MCF 10A (cell line): ENCODE measurements around the gene GPR18. TPM values are rescaled to one million over a fixed set of nuclear protein-coding genes. Genes with fewer than 3 reads are reported as not detected.

Experiments used
- BruUV-seq: library from RNA; stranded (reverse); fragments of 400-500 nt; replicated peaks from 2 replicates; lab custom pipeline; 2021; lab: Mats Ljungman, UMichigan
- CTCF ChIA-PET: fragments of 300-600 bp; sonication (Branson Sonifier 250); formaldehyde crosslinking; extraction: SDS; loops from one replicate; lab custom pipeline; 2021; ENCODE audit warnings: antibody characterized with exemption, inconsistent platforms; lab: Yijun Ruan, JAX
- POLR2A ChIA-PET: fragments of 300-600, 350-650 bp; sonication (Branson Sonifier 250); formaldehyde crosslinking; extraction: SDS; loops from one replicate; lab custom pipeline; 2020; ENCODE audit warnings: antibody characterized with exemption, inconsistent platforms; lab: Yijun Ruan, JAX
- DNase-seq: peaks from one replicate; pipeline ENCODE4 v3.0.0-alpha.2; 2018; ENCODE audit not compliant: unreplicated experiment
- H3K27ac Mint-ChIP-seq: one replicate; pipeline ENCODE4 v1.8.0; 2022; ENCODE audit warnings: mild to moderate bottlenecking, low read depth, mixed read lengths; ENCODE audit not compliant: unreplicated experiment
- H3K27me3 Mint-ChIP-seq: one replicate; pipeline ENCODE4 v1.8.0; 2022; ENCODE audit warnings: mixed read lengths; ENCODE audit not compliant: insufficient read depth, unreplicated experiment
- H3K36me3 Mint-ChIP-seq: one replicate; pipeline ENCODE4 v1.8.0; 2022; ENCODE audit warnings: mild to moderate bottlenecking, moderate library complexity, mixed read lengths; ENCODE audit not compliant: insufficient read depth, unreplicated experiment
- H3K4me1 Mint-ChIP-seq: one replicate; pipeline ENCODE4 v1.8.0; 2022; ENCODE audit warnings: mixed read lengths; ENCODE audit not compliant: insufficient read depth, unreplicated experiment
- H3K4me3 Mint-ChIP-seq: one replicate; pipeline ENCODE4 v1.8.0; 2022; ENCODE audit warnings: mild to moderate bottlenecking, moderate library complexity, mixed read lengths; ENCODE audit not compliant: unreplicated experiment
- H3K9me3 Mint-ChIP-seq: one replicate; pipeline ENCODE4 v1.8.0; 2022; ENCODE audit warnings: mixed read lengths; ENCODE audit not compliant: unreplicated experiment
- CTCF ChIP-seq: fragments of 200-600 bp; IDR thresholded peaks from one replicate; pipeline ENCODE4 v1.8.0; 2022; ENCODE audit warnings: antibody characterized with exemption, mild to moderate bottlenecking; ENCODE audit not compliant: unreplicated experiment
- intact Hi-C: fragments of 100-400 bp; cut with micrococcal nuclease; formaldehyde crosslinking; loops from 2 replicates; pipeline ENCODE4 v1.14.1; 2022
- total RNA-seq: library from RNA; stranded (reverse); gene quantifications from 2 replicates; pipeline ENCODE4 v1.2.3, GENCODE V29; 2022

GPR18 gene
- total RNA-seq, 1 experiment from 2014 or later = not detected

- no peaks in the 10 kb centered on the region for H3K27me3 Mint-ChIP-seq
- ChIA-PET POLR2A (interaction anchor here (0.8 to 1.1 kb wide), 2 partner anchors 10 to 23 kb away, joined by 4 to 5 read pairs; partner anchors contain the start of gene UBAC2), CTCF (interaction anchor here (0.5 to 0.6 kb wide), 2 partner anchors 10 to 396 kb away, joined by 3 read pairs; no protein-coding TSS in a partner anchor)
- BruUV-seq = no TSS peak
- no peaks in the 10 kb centered on the region for H3K9me3 Mint-ChIP-seq
- intact Hi-C loops = no loop called here
- no peak overlapping the region for H3K27ac Mint-ChIP-seq
- no peak overlapping the region for H3K4me3 Mint-ChIP-seq
- peaks cover 18% of the 10 kb centered on the region for H3K36me3 Mint-ChIP-seq
- DNase-seq = no peak
- TF ChIP-seq CTCF = no peak
- H3K4me1 Mint-ChIP-seq = peaks cover 28% of the 10 kb centered on the region
Measured at GRCh38 chr13:99223587-99223986, 34.6 kb downstream of the GPR18 start.

- peaks cover 12% of the 10 kb centered on the region for H3K36me3 Mint-ChIP-seq
- H3K27me3 Mint-ChIP-seq = no peaks in the 10 kb centered on the region
- intact Hi-C loops = no loop called here
- H3K4me1 Mint-ChIP-seq = peaks cover 31% of the 10 kb centered on the region
- H3K4me3 Mint-ChIP-seq = no peak overlapping the region
- CTCF ChIA-PET = interaction anchor here (0.7 to 1.3 kb wide), 2 partner anchors 34 to 387 kb away, joined by 3 read pairs; no protein-coding TSS in a partner anchor
- H3K9me3 Mint-ChIP-seq = no peaks in the 10 kb centered on the region
- no peak for TF ChIP-seq CTCF
- no peak overlapping the region for H3K27ac Mint-ChIP-seq
- POLR2A ChIA-PET = interaction anchor here (1.0 kb wide), 1 partner anchor 21 kb away, joined by 3 read pairs; the partner anchor contains the start of gene UBAC2
- no peak for DNase-seq
- no TSS peak for BruUV-seq
Measured at GRCh38 chr13:99221567-99222239, 36.5 kb downstream of the GPR18 start.

GRCh38 chr13:99220199-99220935 lies 37.8 kb downstream of the GPR18 start:
- no peaks in the 10 kb centered on the region for H3K9me3 Mint-ChIP-seq
- H3K36me3 Mint-ChIP-seq = peaks cover 13% of the 10 kb centered on the region
- CTCF ChIA-PET = no interaction called here
- DNase-seq = no peak
- POLR2A ChIA-PET = interaction anchor here (3.8 kb wide), 1 partner anchor 19 kb away, joined by 14 read pairs; the partner anchor contains the start of gene UBAC2
- intact Hi-C loops = no loop called here
- no peak overlapping the region for H3K27ac Mint-ChIP-seq
- H3K4me1 Mint-ChIP-seq = peaks cover 19% of the 10 kb centered on the region
- no peak for TF ChIP-seq CTCF
- no TSS peak for BruUV-seq
- no peak overlapping the region for H3K4me3 Mint-ChIP-seq
- H3K27me3 Mint-ChIP-seq = no peaks in the 10 kb centered on the region

- intact Hi-C loops = no loop called here
- no peaks in the 10 kb centered on the region for H3K27me3 Mint-ChIP-seq
- no peak overlapping the region for H3K4me3 Mint-ChIP-seq
- H3K4me1 Mint-ChIP-seq = peaks cover 16% of the 10 kb centered on the region
- H3K27ac Mint-ChIP-seq = no peak overlapping the region
- no peak for DNase-seq
- TF ChIP-seq CTCF = no peak
- no peaks in the 10 kb centered on the region for H3K9me3 Mint-ChIP-seq
- CTCF ChIA-PET = interaction anchor here (1.1 to 1.3 kb wide), 2 partner anchors 9 to 18 kb away, joined by 3 to 5 read pairs; partner anchors contain the start of gene UBAC2
- BruUV-seq = no TSS peak
- POLR2A ChIA-PET = interaction anchor here (3.8 kb wide), 1 partner anchor 18 kb away, joined by 14 read pairs; the partner anchor contains the start of gene UBAC2
- peaks cover 17% of the 10 kb centered on the region for H3K36me3 Mint-ChIP-seq
Measured at GRCh38 chr13:99218969-99219368, 39.2 kb downstream of the GPR18 start.
